Measurements from ENCODE around the gene GPR137B. TPM values are rescaled to one million over a fixed set of nuclear protein-coding genes. Genes with fewer than 3 reads are reported as not detected.
A peak's percentile ranks its signal among the peaks of the same experiment; 100 is the strongest.
"Not testable (repeated sequence)": the region's sequence is repeated elsewhere in the genome, so short reads cannot be mapped to it uniquely, and the experiment has no call there.

GPR137B gene
- total and polyA plus RNA-seq, 5 experiments from 2014 or later, result 3.6 to 10.2 (median 8.1) TPM

GRCh38 chr1:236173174-236173767, 30.9 kb downstream of the GPR137B start:
- Mint-ChIP-seq H3K36me3 (peaks cover 0 to 24% (median 0%) of the 10 kb centered on the region in 3 donors), H3K27ac (peak overlapping the region in 1 of 10 donors; percentile 53), H3K4me3 (no peak overlapping the region), H3K4me1 (peaks cover 0 to 2% (median under 1%) of the 10 kb centered on the region in 4 donors), H3K9me3 (no peaks in the 10 kb centered on the region), H3K27me3 (no peaks in the 10 kb centered on the region)
- DNase-seq (no peak), ATAC-seq (no peak)
- POLR2A ChIA-PET, result no interaction called here

DNA sequence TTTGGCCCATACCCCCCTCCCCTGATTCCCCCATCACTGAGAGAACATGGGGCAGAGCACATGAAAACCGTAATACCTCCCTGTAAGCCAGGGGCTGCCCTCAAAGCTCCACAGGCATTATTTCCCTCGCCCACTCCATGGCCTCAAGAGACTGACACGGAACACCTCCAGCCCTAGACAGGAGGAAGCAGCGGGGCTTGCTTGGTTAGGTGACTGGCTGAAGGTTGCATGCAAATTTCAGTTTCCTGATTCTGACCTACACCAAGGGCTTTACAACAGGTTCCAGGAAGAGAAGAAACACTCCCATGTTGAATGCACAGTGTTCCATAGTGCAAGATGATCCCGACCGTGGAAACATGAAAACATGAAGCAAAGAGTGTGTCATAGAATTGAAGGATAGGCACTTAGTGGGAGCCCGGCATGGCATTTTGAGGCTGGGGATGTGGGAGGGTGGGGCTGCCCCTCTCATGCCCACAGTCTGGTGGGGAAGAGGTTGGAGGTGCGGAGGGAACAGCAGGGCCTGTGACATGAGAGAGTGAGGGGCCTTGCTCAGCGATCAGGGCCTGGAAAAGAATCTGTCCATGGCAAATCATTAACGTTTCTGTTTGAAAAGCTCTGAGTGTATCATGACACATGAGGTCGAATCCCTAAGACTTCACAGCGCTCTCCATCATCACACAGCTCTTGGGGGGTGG, 33.5 kb downstream of the GPR137B start:
- no peaks in the 10 kb centered on the region for H3K9me3 Mint-ChIP-seq
- no peak for DNase-seq
- H3K4me1 Mint-ChIP-seq, result peaks cover 0 to 2% (median 0%) of the 10 kb centered on the region in 4 donors
- peaks cover 0 to 30% (median 4%) of the 10 kb centered on the region in 3 donors for H3K36me3 Mint-ChIP-seq
- H3K4me3 Mint-ChIP-seq, result no peak overlapping the region
- peak overlapping the region in 3 of 10 donors; percentile 0 to 66 (median 28) for H3K27ac Mint-ChIP-seq
- no peaks in the 10 kb centered on the region for H3K27me3 Mint-ChIP-seq
- ATAC-seq, result no peak
- POLR2A ChIA-PET, result no interaction called here

DNA sequence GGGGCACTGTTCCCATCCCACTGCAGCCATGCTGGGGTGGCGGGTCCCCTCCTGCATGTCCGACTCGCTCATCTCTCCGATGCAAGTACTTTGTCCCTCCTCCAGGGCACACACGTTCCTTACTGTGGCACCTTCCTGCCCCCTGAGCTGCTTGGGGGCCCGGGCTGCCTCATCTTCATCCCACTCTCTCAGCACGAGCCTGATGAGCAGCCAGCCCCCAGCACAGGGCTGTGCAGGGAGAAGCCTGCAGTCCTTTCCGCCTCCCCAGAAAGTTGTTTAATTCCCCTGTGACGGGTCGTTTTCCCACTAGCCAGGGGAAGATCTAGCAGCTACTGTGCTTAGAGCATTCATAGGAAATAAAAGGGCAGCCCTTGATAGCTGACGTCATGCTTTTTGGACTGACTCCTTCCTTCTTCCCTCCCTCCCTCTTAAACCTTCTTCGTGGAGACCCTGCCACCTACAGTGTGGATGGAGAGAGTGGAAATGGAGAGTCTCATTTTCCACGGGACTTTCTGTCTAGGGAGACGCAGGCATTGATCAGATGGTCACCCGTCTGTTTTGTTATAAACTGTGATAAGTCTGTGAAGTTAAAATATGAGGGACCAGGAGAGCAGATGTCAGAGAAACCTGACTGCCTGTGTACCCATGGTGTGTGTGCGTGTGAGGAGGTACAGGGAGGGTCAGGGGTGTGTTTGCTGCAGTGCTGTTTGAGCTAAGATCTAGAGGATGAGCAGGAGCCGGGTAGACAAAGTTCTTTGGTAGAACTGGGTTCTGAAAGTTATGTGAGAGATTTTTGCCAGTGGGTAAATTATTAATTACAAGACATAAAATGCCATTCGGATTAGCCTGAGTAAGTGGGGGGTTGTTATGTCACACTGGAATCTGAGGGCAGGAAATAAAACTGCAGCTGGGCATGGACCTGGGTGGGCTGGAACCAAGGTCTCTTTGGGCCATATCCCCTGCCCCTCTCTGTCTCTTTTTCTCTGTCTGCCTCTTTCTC, 34.3 kb downstream of the GPR137B start:
- Mint-ChIP-seq H3K4me3 (no peak overlapping the region), H3K27ac (peak overlapping the region in 1 of 10 donors; percentile 10), H3K36me3 (peaks cover 0 to 29% (median 8%) of the 10 kb centered on the region in 3 donors), H3K4me1 (peaks cover 0 to 1% (median 0%) of the 10 kb centered on the region in 4 donors), H3K27me3 (no peaks in the 10 kb centered on the region), H3K9me3 (no peaks in the 10 kb centered on the region)
- ATAC-seq (no peak), DNase-seq (no peak)
- POLR2A ChIA-PET, result no interaction called here

GRCh38 chr1:236179634-236180033, 37.3 kb downstream of the GPR137B start:
- Mint-ChIP-seq H3K27me3 (no peaks in the 10 kb centered on the region), H3K27ac (no peak overlapping the region), H3K4me1 (peaks cover 0 to 1% (median 0%) of the 10 kb centered on the region in 4 donors), H3K36me3 (peaks cover 0 to 31% (median 17%) of the 10 kb centered on the region in 3 donors), H3K9me3 (no peaks in the 10 kb centered on the region), H3K4me3 (no peak overlapping the region)
- no peak for DNase-seq
- POLR2A ChIA-PET, result no interaction called here
- ATAC-seq, result no peak

DNA sequence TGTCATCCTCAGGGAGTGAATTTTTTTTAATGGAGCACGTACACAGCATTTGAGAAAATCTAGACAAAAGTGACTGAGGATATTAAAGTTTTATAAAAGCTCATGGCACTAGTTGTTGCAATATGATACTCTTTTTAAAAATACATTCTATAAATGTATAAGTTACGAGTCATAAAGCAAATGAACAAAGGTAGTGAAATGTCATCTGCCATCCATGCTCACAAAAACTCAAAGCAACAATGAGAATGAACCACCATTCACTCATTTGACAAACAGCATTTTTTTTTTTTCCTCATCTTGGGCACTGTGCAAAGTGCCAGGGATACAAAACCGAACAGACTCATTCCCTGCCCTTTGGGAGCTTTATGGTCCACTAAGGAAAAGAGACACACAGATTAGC, 38.7 kb downstream of the GPR137B start:
- Mint-ChIP-seq H3K4me1 (peaks cover 0 to 7% (median 4%) of the 10 kb centered on the region in 4 donors), H3K9me3 (peaks cover 0 to 2% (median 0%) of the 10 kb centered on the region in 9 donors), H3K4me3 (no peak overlapping the region), H3K36me3 (peaks cover 0 to 39% (median 27%) of the 10 kb centered on the region in 3 donors), H3K27ac (no peak overlapping the region), H3K27me3 (no peaks in the 10 kb centered on the region)
- ATAC-seq, result no peak
- DNase-seq, result no peak
- POLR2A ChIA-PET, result no interaction called here

GRCh38 chr1:236185687-236186086, 43.3 kb downstream of the GPR137B start:
- peaks cover 26 to 69% (median 68%) of the 10 kb centered on the region in 3 donors for H3K36me3 Mint-ChIP-seq
- ATAC-seq (no peak), DNase-seq (peak in 1 of 10 donors; percentile 5)
- H3K4me1 Mint-ChIP-seq, result peaks cover 3 to 7% (median 4%) of the 10 kb centered on the region in 4 donors
- POLR2A ChIA-PET, result interaction anchor here (0.6 kb wide), 1 partner anchor 10 kb away, joined by 4 read pairs; no protein-coding TSS in a partner anchor
- H3K4me3 Mint-ChIP-seq, result no peak overlapping the region
- peaks cover 10 to 44% (median 23%) of the 10 kb centered on the region in 9 donors for H3K9me3 Mint-ChIP-seq
- no peaks in the 10 kb centered on the region for H3K27me3 Mint-ChIP-seq
- peak overlapping the region in 1 of 10 donors; percentile 9 for H3K27ac Mint-ChIP-seq

DNA sequence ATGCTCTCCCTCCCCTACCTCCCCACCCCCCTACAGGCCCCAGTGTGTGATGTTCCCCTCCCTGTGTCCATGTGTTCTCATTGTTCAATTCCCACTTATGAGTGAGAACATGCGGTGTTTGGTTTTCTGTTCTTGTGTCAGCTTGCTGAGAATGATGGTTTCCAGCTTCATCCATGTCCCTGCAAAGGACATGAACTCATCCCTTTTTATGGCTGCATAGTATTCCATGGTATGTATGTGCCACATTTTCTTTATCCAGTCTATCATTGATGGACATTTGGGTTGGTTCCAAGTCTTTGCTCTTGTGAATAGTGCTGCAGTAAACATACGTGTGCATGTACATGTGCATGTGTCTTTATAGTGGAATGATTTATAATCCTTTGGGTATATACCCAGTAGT, 44.1 kb downstream of the GPR137B start:
- ATAC-seq, H3K27me3 Mint-ChIP-seq, H3K4me1 Mint-ChIP-seq, POLR2A ChIA-PET, H3K27ac Mint-ChIP-seq, H3K4me3 Mint-ChIP-seq, DNase-seq: not testable (repeated sequence)
- H3K36me3 Mint-ChIP-seq, result peaks cover 34 to 73% (median 70%) of the 10 kb centered on the region in 3 donors
- peaks cover 11 to 51% (median 28%) of the 10 kb centered on the region in 9 donors for H3K9me3 Mint-ChIP-seq

DNA sequence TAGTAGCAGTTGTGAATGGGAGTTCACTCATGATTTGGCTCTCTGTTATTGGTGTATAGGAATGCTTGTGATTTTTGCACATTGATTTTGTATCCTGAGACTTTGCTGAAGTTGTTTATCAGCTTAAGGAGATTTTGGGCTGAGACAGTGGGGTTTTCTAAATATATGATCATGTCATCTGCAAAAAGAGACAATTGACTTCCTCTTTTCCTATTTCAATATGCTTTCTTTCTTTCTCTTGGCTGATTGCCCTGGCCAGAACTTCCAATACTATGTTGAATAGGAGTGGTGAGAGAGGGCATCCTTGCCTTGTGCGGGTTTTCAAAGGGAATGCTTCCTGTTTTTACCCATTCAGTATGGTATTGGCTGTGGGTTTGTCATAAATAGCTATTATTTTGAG, 45.7 kb downstream of the GPR137B start:
- H3K4me3 Mint-ChIP-seq, result not testable (repeated sequence)

DNA sequence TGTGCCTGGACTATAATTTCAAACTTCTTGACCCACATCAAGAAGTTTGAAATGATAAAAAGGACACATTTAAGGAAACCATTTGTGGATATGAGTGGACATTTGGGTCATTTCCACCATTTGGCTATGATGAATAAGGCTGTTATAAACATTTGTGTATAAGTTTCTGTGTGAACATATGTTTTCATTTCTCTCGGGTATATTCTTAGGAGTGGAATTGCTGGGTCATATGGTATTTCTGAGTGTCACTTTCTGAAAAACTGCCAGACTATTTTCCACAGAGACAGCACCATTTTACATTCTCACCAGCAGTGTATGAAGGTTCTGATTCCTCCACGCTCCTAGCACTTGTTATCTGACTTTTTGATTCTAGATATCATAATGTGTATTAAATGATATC, 50.8 kb downstream of the GPR137B start:
- ATAC-seq, result no peak

More for the DNA sequence above, 45.7 kb downstream of the GPR137B start:
- ATAC-seq, DNase-seq, H3K4me1 Mint-ChIP-seq, H3K27me3 Mint-ChIP-seq, H3K27ac Mint-ChIP-seq, POLR2A ChIA-PET: not testable (repeated sequence)
- Mint-ChIP-seq H3K36me3 (peaks cover 36 to 81% (median 79%) of the 10 kb centered on the region in 3 donors), H3K9me3 (peaks cover 11 to 55% (median 28%) of the 10 kb centered on the region in 9 donors)

DNA sequence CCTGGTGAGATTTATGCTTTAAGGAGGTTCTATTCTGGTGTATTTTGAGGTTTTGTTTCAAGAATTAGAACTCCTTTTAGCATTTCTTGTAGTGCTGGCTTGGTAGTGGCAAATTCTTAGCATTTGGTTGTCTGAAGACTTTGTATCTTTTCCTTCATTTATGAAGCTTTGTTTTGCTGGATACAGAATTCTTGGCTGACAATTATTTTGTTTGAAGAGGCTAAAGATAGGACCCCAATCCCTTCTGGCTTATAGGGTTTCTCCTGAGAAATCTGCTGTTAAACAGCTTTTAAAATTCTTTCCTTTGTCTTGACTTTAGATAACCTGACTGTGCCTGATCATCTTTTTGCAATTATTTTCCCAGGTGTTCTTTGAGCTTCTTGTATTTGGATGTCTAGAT, 58.6 kb downstream of the GPR137B start:
- H3K27me3 Mint-ChIP-seq, result no peaks in the 10 kb centered on the region
- no peak overlapping the region for H3K27ac Mint-ChIP-seq
- peaks cover 29 to 87% (median 62%) of the 10 kb centered on the region in 9 donors for H3K9me3 Mint-ChIP-seq
- DNase-seq (no peak), ATAC-seq (no peak)
- H3K36me3 Mint-ChIP-seq, result peaks cover 76 to 93% (median 77%) of the 10 kb centered on the region in 3 donors
- H3K4me3 Mint-ChIP-seq, result no peak overlapping the region
- POLR2A ChIA-PET, result no interaction called here
- H3K4me1 Mint-ChIP-seq, result no peaks in the 10 kb centered on the region

More for the DNA sequence above, 50.8 kb downstream of the GPR137B start:
- Mint-ChIP-seq H3K4me3 (no peak overlapping the region), H3K4me1 (peaks cover 0 to 3% (median 0%) of the 10 kb centered on the region in 4 donors), H3K9me3 (peaks cover 18 to 85% (median 65%) of the 10 kb centered on the region in 9 donors), H3K36me3 (peaks cover 69 to 92% (median 90%) of the 10 kb centered on the region in 3 donors), H3K27me3 (no peaks in the 10 kb centered on the region), H3K27ac (no peak overlapping the region)
- POLR2A ChIA-PET, result no interaction called here
- DNase-seq, result no peak

DNA sequence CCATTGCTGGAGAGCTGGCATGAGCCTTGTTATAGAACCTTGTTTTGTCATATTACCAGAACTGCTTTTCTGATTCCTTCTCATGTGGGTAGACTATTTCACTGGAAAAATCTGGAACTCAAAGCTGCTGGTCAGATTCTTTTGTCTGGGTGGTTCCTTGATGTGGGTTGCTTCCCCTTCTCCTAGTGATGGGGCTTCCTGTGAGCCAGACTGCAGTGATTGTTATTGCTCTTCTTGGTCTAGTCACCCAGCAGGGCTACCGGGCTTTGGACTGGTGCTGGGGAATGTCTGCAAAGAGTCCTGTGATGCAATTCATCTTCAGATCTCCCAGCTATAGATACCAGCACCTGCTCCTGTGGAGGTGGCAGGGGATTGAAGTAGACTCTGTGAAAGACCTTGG, 59.4 kb downstream of the GPR137B start:
- H3K4me3 Mint-ChIP-seq, result no peak overlapping the region
- H3K36me3 Mint-ChIP-seq, result peaks cover 77 to 97% (median 80%) of the 10 kb centered on the region in 3 donors
- POLR2A ChIA-PET, result no interaction called here
- H3K4me1 Mint-ChIP-seq, result no peaks in the 10 kb centered on the region
- ATAC-seq, result no peak
- no peaks in the 10 kb centered on the region for H3K27me3 Mint-ChIP-seq
- DNase-seq, result no peak
- H3K27ac Mint-ChIP-seq, result no peak overlapping the region
- H3K9me3 Mint-ChIP-seq, result peaks cover 28 to 82% (median 59%) of the 10 kb centered on the region in 9 donors

GRCh38 chr1:236204039-236204438, 61.7 kb downstream of the GPR137B start:
- Mint-ChIP-seq H3K36me3 (peaks cover 60 to 94% (median 78%) of the 10 kb centered on the region in 3 donors), H3K27me3 (no peaks in the 10 kb centered on the region), H3K27ac (no peak overlapping the region), H3K4me1 (no peaks in the 10 kb centered on the region), H3K4me3 (no peak overlapping the region), H3K9me3 (peaks cover 21 to 61% (median 46%) of the 10 kb centered on the region in 9 donors)
- ATAC-seq (no peak), DNase-seq (no peak)
- POLR2A ChIA-PET, result no interaction called here
